Fibroblast of skin of right biceps (primary cell): ENCODE measurements around the gene CNOT10.

Experiments
- DNase-seq: peaks from one replicate; pipeline ENCODE4 v3.0.0-alpha.2; 2013

The CNOT10 gene

DNA sequence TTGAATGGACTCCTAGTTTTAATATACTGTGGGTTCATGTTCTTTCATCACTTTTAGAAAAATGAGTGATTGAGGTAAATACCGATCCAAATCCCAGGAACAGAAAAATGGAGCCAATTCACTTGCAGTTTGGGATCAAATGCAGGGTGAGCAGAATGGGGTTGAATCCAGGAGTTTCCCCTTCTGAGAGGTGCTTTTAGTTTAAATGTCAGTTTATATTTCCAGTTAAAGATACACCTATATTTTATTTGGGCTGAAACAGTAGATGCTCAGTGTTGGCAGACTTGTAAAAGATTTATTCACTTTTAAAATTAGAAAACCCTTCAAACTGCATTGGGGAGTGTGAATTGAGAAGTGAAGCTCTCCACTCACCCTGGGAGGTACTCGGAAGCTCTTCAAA, 135.4 kb downstream of the CNOT10 start:
- DNase-seq: no peak

DNA sequence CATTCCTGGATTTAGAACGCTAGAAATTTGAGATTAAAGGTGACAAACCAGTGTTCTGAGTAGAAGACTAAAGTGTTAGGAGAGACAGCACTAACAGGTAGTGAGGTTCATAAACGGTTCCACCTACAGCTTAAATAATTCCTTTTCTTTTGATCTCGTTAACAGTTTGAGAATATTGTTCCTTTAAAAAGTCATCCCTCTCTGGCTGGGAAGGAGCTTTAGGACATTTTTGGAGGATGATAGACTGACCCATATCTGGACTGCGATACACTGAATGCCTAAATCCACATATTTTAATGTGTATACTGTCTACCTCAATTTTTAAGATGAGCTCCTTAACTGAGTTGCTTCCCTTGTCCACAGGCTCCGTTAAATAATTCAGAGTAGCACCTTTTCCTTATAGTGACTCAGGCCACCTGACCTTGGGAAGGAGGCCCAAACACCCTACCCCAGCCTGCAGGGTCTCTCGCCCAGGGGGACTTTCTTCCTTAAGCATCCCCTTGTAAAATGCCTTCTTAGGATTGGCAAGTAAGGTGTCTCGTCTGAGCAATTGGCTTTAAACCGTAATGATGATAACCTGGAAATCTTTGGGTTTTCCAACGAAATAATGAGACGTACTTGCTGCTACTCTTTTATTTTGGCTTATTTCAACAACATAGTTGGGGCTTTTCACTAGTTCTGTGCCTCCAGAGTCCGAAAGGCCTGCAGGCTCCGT, 136.1 kb downstream of the CNOT10 start:
- DNase-seq: no peak

DNA sequence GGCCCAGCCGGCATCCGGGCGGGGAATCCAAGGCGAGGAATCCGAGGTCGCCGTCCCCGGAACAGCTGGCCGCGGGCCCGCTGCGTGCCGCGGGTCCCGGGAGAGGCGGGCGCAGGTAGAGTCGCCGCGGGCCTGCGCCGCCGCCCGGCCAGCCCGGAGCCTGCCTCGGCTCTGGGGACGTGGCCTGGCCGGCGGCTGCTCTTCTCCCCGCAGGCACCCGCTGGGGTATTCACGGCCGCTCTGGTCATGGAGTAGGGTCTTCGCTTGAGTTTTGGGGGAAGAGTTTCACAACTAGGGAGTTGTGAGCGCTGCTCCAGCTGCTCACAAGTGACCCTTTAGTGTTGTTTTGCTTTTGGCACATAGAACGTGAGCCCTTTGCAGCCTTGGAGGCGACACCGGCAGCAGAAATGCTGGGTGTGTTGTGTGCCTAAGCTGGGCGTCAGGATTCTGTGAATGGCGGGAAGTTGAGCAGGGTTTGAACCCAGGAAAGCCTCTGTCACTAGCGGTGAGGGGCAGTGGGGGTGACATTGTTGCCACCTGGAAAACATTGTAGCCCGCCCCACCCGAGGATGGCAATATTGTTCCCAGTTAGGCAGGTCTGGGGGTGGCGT, 136.8 kb downstream of the CNOT10 start:
- no peak for DNase-seq

DNA sequence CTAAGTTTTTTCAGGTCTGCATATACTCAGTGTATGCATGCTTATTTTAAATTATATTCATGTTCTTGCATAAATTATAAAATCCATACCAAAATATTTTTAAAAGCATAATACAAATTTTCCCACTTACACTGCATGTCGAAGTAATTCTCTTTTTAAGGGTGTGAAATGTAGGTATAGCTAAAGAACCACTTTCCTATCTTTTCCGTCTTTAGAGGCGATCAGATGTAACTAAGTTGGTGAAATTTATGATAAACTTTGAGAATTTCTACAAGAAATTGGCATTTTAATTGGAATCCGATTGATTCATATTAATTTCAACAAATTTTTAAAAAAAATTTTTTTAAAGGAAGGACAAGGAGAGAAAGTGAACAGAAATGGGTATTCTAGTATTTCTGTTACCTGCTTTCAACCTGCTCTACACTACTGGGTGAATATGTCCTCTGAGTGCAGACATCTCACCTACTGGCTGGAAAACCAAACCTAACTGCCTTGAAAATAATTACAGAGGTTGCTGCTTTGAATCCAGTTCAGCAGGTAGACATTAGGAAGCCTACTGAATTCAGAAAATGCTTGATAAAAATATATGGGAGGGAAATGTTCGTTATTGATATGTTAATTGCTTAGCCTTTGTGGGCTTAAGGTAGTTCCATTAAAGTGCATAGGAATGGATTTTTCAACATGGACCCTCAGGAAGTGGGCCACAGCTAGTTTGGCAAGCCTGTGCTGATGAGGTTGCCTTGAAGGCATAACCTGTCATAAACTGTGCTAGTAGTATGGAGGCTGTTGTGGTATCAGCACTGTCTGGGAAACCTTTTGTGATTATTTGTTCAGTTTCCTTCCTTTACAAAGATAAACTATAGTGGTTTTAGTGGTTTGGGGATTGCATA, 137.9 kb downstream of the CNOT10 start:
- no peak for DNase-seq
